HepG2 (cell line): ENCODE measurements around the gene BPIFB4.

Source experiments
- FOXM1 ChIP-seq: sonication (generic); formaldehyde crosslinking; IDR thresholded peaks from 2 replicates; pipeline ENCODE4 v1.5.0; 2020; ENCODE audit warnings: missing genetic modification reagents
- IKZF1 ChIP-seq: fragments of 450-650 bp; IDR thresholded peaks from 2 replicates; pipeline ENCODE4 v1.7.1; 2016
- PREB ChIP-seq: sonication (generic); formaldehyde crosslinking; IDR thresholded peaks from 2 replicates; pipeline ENCODE4 v1.4.0; 2020; ENCODE audit warnings: missing genetic modification reagents
- SIN3B ChIP-seq: fragments of 150-350 bp; IDR thresholded peaks from 2 replicates; pipeline ENCODE4 v1.6.1; 2014; ENCODE audit warnings: low read length
- XRCC5 ChIP-seq: fragments of 200-400 bp; formaldehyde crosslinking; optimal IDR thresholded peaks from 2 replicates; pipeline ENCODE3; 2017; ENCODE audit warnings: mild to moderate bottlenecking, low read length
- ZBTB39 ChIP-seq: sonication (generic); formaldehyde crosslinking; IDR thresholded peaks from 2 replicates; pipeline ENCODE4 v1.5.0; 2020; ENCODE audit warnings: missing genetic modification reagents
- ZNF574 ChIP-seq: sonication (generic); formaldehyde crosslinking; IDR thresholded peaks from 2 replicates; pipeline ENCODE4 v1.4.0; 2020; ENCODE audit warnings: missing genetic modification reagents

GRCh38 chr20:33030076-33030475, 49.4 kb upstream of the BPIFB4 start:
- no peak for TF ChIP-seq SIN3B
- no peak for TF ChIP-seq FOXM1 (CRISPR knock-in tag)
- TF ChIP-seq ZNF574 (CRISPR knock-in tag), result no peak
- no peak for TF ChIP-seq PREB (CRISPR knock-in tag)
- TF ChIP-seq XRCC5, result no peak
- no peak for TF ChIP-seq ZBTB39 (CRISPR knock-in tag)
- TF ChIP-seq IKZF1, result no peak
